ENCODE measurements around the gene ZFP62. TPM values are rescaled to one million over a fixed set of nuclear protein-coding genes. Genes with fewer than 3 reads are reported as not detected.

The ZFP62 gene
- total and polyA plus RNA-seq, 2 of the 8 experiments (the other 6 are each of a cell fraction or from before 2014, with no cell fraction given): 9.3 to 38.5 TPM

- Histone ChIP-seq H2BK12ac (ENCODE audit: low read depth, low read length) (peak overlapping the region; percentile 98), H2BK120ac (replicated peaks; ENCODE audit: low read depth, low read length) (peak overlapping the region; percentile 86), H3K4me3 (ENCODE audit: extremely low read depth in 1 of 4, insufficient read depth in 2 of 4, low read depth in 3 of 4, low read length in 4 of 4) (peak overlapping the region; percentile 69 to 84 (median 75)), H2AFZ (ENCODE audit: low read length) (peak overlapping the region; percentile 95; the same call in 1 of the 2 replicates), H3K23me2 (ENCODE audit: low read depth, low read length) (peaks cover 9% of the 10 kb centered on the region), H2BK15ac (ENCODE audit: low read length) (peak overlapping the region; percentile 99), H3K4me1 (replicated peaks in 1 of 4; ENCODE audit: control insufficient read depth in 3 of 4, insufficient read depth in 4 of 4, low read length in 3 of 4) (peaks cover 0 to 11% (median 0%) of the 10 kb centered on the region in 4 experiments; a peak in 3 of 7 replicates), H3K56ac (replicated peaks; ENCODE audit: insufficient read length, low read depth, low read length) (no peak overlapping the region), H3K27me3 (replicated peaks in 1 of 4; ENCODE audit: control insufficient read depth in 3 of 4, extremely low read depth in 1 of 4, insufficient read depth in 3 of 4, low read length in 3 of 4) (peaks cover 5 to 31% (median 27%) of the 10 kb centered on the region in 4 experiments), H3K27ac (ENCODE audit: low read depth, low read length) (peak overlapping the region; percentile 50; the same call in 1 of the 2 replicates), H2BK5ac (ENCODE audit: low read depth, low read length) (peak overlapping the region; percentile 81; the same call in 1 of the 2 replicates), H3K18ac (ENCODE audit: extremely low read depth, low read length) (peak overlapping the region; percentile 90), H3K4me2 (ENCODE audit: insufficient read depth in 1 of 2, low read depth in 2 of 2, low read length in 2 of 2) (peak overlapping the region; percentile 96 to 100), H4K20me1 (replicated peaks in 1 of 2; ENCODE audit: control insufficient read depth in 1 of 2, insufficient read depth in 2 of 2, low read length in 2 of 2) (peaks cover 0 to 2% of the 10 kb centered on the region in 2 experiments), H3K9ac (replicated peaks in 1 of 4; ENCODE audit: extremely low read depth in 1 of 4, low read depth in 3 of 4, low read length in 3 of 4) (peak overlapping the region; percentile 71 to 79 (median 76)), H4K91ac (replicated peaks; ENCODE audit: insufficient read length, low read length) (peak overlapping the region; percentile 79), H3K36me3 (ENCODE audit: control insufficient read depth in 2 of 4, insufficient read depth in 4 of 4, low read length in 3 of 4) (peaks cover 0 to 4% (median 0%) of the 10 kb centered on the region in 4 experiments; a peak in 1 of 8 replicates), H2BK20ac (ENCODE audit: low read length) (peak overlapping the region; percentile 80; the same call in 1 of the 2 replicates), H4K8ac (ENCODE audit: extremely low read depth, insufficient read depth, low read length) (peak overlapping the region; percentile 90; the same call in 1 of the 2 replicates), H3K4ac (replicated peaks; ENCODE audit: insufficient read length, low read depth, low read length) (peak overlapping the region; percentile 81), H3K79me2 (ENCODE audit: control insufficient read depth in 1 of 2, insufficient read depth in 2 of 2, low read length in 2 of 2) (no peaks in the 10 kb centered on the region), H3K9me3 (ENCODE audit: insufficient read depth in 2 of 2, low read depth in 1 of 2, low read length in 1 of 2) (peaks cover 11 to 13% of the 10 kb centered on the region in 2 experiments; a peak in 3 of 4 replicates), H3K23ac (ENCODE audit: insufficient read length) (no peak overlapping the region), H3K14ac (ENCODE audit: insufficient read length) (no peak overlapping the region), H4K5ac (ENCODE audit: insufficient read length, low read depth, low read length) (peak overlapping the region; percentile 80), H2AK5ac (ENCODE audit: low read depth, low read length) (no peak overlapping the region; the same call in 1 of the 2 replicates), H3K79me1 (ENCODE audit: low read depth, low read length) (no peaks in the 10 kb centered on the region)
- peak in 1 of 2 experiments; percentile 86 for DNase-seq (ENCODE audit: low read depth in 1 of 2, low spot score in 2 of 2)
- FAIRE-seq: no peak
- CTCF ChIA-PET (ENCODE audit: partially characterized antibody): interaction anchor here (0.8 to 2.7 kb wide), 5 partner anchors 10 to 67 kb away, joined by 3 to 9 read pairs (median 4); no protein-coding TSS in a partner anchor
- WGBS, 2 experiments (ENCODE audit: extremely low coverage in 1 of 2, insufficient coverage in 1 of 2, insufficient read length in 1 of 2, insufficient replicate concordance in 2 of 2, low coverage in 1 of 2, low lambda C conversion rate in 2 of 2, missing lambda C conversion rate in 1 of 2): 6% methylated on average over 64 of the region's 80 CpGs; no CpG with 5 or more reads in 1 of the 2 experiments
- POLR2A ChIA-PET (ENCODE audit: partially characterized antibody): interaction anchor here (0.7 to 3.2 kb wide), 15 partner anchors 10 to 254 kb away, joined by 3 to 21 read pairs (median 4); partner anchors contain the start of genes MGAT1 and ZFP62
- TF ChIP-seq JUN (IDR thresholded peaks at IDR 0.05; ENCODE audit: low read depth, low read length) (no peak), FOSL1 (IDR thresholded peaks at IDR 0.05; ENCODE audit: insufficient read depth, low read depth, low read length) (no peak), TAF1 (IDR thresholded peaks at IDR 0.05; ENCODE audit: low read depth, low read length) (peak; percentile 69), HDAC2 (IDR thresholded peaks at IDR 0.05; ENCODE audit: borderline replicate concordance in 1 of 2, low read depth in 2 of 2, low read length in 2 of 2) (no peak), GTF2F1 (IDR thresholded peaks at IDR 0.05; ENCODE audit: borderline replicate concordance, low read depth, low read length) (no peak), TBP (IDR thresholded peaks at IDR 0.05; ENCODE audit: low read depth, low read length) (no peak; the same call in 1 of the 2 replicates), PHF8 (conservative IDR thresholded peaks at IDR 0.05; ENCODE audit: low read depth, low read length) (peak; percentile 62; the same call in 1 of the 2 replicates), EP300 (IDR thresholded peaks at IDR 0.05; ENCODE audit: borderline replicate concordance in 1 of 2, low read depth in 2 of 2, low read length in 2 of 2) (no peak), HDAC6 (IDR thresholded peaks at IDR 0.05; ENCODE audit: low read depth, low read length) (no peak)
Observed at GRCh38 chr5:180831139-180832093, 29.7 kb downstream of the ZFP62 start.

Data from H1 (cell line).